ENCODE results near the gene CADPS2. TPM values are rescaled to one million over a fixed set of nuclear protein-coding genes. Genes with fewer than 3 reads are reported as not detected.

CADPS2 gene
- total RNA-seq, 2 experiments from 2014 or later: not detected

- POLR2A ChIA-PET: no interaction called here
- Mint-ChIP-seq H3K4me3 (no peak overlapping the region), H3K27ac (no peak overlapping the region), H3K9me3 (no peaks in the 10 kb centered on the region), H3K27me3 (no peaks in the 10 kb centered on the region), H3K36me3 (no peaks in the 10 kb centered on the region), H3K4me1 (no peaks in the 10 kb centered on the region)
- DNase-seq: no peak
- ATAC-seq (ENCODE audit: low read depth): no peak
Measured at GRCh38 chr7:122517576-122517975, 368.7 kb downstream of the CADPS2 start.

GRCh38 chr7:122515404-122515803 is 370.9 kb downstream of the CADPS2 start:
- Mint-ChIP-seq H3K4me1 (no peaks in the 10 kb centered on the region), H3K36me3 (no peaks in the 10 kb centered on the region), H3K4me3 (no peak overlapping the region), H3K27ac (no peak overlapping the region), H3K9me3 (no peaks in the 10 kb centered on the region), H3K27me3 (no peaks in the 10 kb centered on the region)
- no peak for DNase-seq
- no peak for ATAC-seq (ENCODE audit: low read depth)
- POLR2A ChIA-PET: no interaction called here

DNA sequence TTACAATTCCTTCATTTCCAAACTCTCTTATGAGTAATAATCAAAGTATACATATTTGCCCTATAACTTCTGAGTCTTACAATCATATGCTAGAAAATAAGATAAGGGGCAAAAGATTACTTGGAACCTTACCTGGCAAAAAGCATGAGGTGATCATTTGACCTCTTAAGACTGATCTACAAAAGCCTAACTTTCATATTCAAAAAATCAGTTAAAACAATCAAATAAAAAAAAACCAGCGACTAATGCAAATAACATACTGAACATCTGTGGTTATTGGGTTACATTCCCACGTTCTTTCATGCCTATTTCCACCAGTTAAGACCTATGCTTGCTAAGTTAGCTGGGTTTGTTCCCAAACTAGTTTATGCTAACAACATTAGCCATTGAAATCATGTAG is 375.0 kb downstream of the CADPS2 start:
- Mint-ChIP-seq H3K4me3 (no peak overlapping the region), H3K9me3 (no peaks in the 10 kb centered on the region), H3K36me3 (no peaks in the 10 kb centered on the region), H3K27ac (no peak overlapping the region), H3K27me3 (no peaks in the 10 kb centered on the region), H3K4me1 (no peaks in the 10 kb centered on the region)
- DNase-seq: no peak
- POLR2A ChIA-PET: no interaction called here
- no peak for ATAC-seq (ENCODE audit: low read depth)

DNA sequence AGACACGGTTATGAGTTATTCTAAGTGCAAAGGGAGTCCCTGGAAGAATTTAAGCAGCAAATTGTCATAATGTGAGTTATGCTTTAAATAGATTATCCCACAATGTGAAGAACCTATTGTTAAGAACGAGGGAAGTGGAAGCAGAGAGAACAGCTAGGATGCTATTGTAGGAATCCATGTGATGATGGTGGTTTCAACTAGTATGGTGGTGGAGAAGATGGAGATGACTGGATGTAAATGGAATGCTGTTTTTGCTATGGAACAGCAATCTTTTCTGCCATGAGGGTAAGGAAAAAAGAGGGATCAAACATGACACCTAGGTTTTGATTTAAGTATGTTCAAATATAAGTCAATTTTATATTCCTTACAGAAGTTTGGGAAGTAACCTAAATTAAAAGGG is 378.7 kb downstream of the CADPS2 start:
- Mint-ChIP-seq H3K27me3 (no peaks in the 10 kb centered on the region), H3K4me1 (no peaks in the 10 kb centered on the region), H3K9me3 (no peaks in the 10 kb centered on the region), H3K36me3 (no peaks in the 10 kb centered on the region), H3K4me3 (no peak overlapping the region), H3K27ac (no peak overlapping the region)
- ATAC-seq (ENCODE audit: low read depth) (no peak), DNase-seq (no peak)
- POLR2A ChIA-PET: no interaction called here

DNA sequence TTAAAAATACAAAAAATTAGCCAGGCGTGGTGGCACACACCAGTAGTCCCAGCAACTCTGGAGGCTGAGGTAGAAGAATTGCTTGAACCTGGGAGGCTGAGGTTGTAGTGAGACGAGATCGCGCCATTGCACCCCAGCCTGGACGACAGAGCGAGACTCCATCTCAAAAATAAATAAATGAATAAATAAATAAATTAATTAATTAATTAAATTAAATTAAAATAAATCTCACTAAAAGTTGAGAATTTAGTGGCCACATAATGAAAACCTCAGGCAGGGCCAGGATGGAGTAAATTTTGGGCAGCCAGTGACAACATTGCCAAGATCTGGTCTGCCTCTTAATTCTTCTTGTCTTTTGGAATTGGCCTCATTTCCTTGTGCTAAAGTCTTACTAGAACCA is 394.3 kb downstream of the CADPS2 start:
- no peaks in the 10 kb centered on the region for H3K9me3 Mint-ChIP-seq
- no peaks in the 10 kb centered on the region for H3K27me3 Mint-ChIP-seq
- H3K36me3 Mint-ChIP-seq: no peaks in the 10 kb centered on the region
- DNase-seq (no peak), ATAC-seq (ENCODE audit: low read depth) (no peak)
- H3K4me3 Mint-ChIP-seq: no peak overlapping the region
- POLR2A ChIA-PET: no interaction called here
- no peak overlapping the region for H3K27ac Mint-ChIP-seq
- H3K4me1 Mint-ChIP-seq: no peaks in the 10 kb centered on the region

DNA sequence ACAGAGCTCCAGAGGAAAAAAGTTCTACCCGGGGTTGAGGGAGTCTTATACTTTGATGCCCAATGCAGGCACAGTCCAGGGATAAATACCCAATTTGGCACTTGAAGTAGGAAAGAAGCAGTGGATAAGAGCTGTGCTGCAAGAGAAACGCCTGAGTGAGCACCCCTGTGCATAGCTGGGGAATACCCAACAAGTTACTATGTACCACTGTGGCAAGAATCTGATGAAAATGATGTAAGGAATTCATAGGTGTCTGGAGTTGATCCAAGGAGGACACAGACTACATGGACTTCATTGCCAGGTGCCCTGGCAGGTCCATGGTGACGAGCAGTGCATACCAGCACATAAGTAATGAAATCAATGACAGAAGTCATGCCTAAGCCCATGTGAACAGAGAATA is 398.0 kb downstream of the CADPS2 start:
- Mint-ChIP-seq H3K27me3 (no peaks in the 10 kb centered on the region), H3K27ac (no peak overlapping the region), H3K36me3 (no peaks in the 10 kb centered on the region), H3K9me3 (peaks cover 2% of the 10 kb centered on the region), H3K4me1 (no peaks in the 10 kb centered on the region), H3K4me3 (no peak overlapping the region)
- DNase-seq: no peak
- POLR2A ChIA-PET: no interaction called here
- no peak for ATAC-seq (ENCODE audit: low read depth)

GRCh38 chr7:122487131-122487530 is 399.1 kb downstream of the CADPS2 start:
- H3K27me3 Mint-ChIP-seq: no peaks in the 10 kb centered on the region
- H3K4me3 Mint-ChIP-seq: no peak overlapping the region
- no peaks in the 10 kb centered on the region for H3K4me1 Mint-ChIP-seq
- no peaks in the 10 kb centered on the region for H3K36me3 Mint-ChIP-seq
- no peak for DNase-seq
- ATAC-seq (ENCODE audit: low read depth): no peak
- H3K9me3 Mint-ChIP-seq: peaks cover 2% of the 10 kb centered on the region
- POLR2A ChIA-PET: no interaction called here
- H3K27ac Mint-ChIP-seq: no peak overlapping the region

GRCh38 chr7:122485856-122486255 is 400.4 kb downstream of the CADPS2 start:
- POLR2A ChIA-PET: no interaction called here
- no peaks in the 10 kb centered on the region for H3K4me1 Mint-ChIP-seq
- DNase-seq: no peak

GRCh38 chr7:122482212-122482611 is 404.0 kb downstream of the CADPS2 start:
- DNase-seq (no peak), ATAC-seq (ENCODE audit: low read depth) (no peak)
- Mint-ChIP-seq H3K36me3 (no peaks in the 10 kb centered on the region), H3K4me1 (no peaks in the 10 kb centered on the region), H3K27me3 (no peaks in the 10 kb centered on the region), H3K9me3 (peaks cover 3% of the 10 kb centered on the region), H3K27ac (no peak overlapping the region), H3K4me3 (no peak overlapping the region)
- POLR2A ChIA-PET: no interaction called here

More at GRCh38 chr7:122485856-122486255, 400.4 kb downstream of the CADPS2 start:
- Mint-ChIP-seq H3K9me3 (peaks cover 2% of the 10 kb centered on the region), H3K27ac (no peak overlapping the region), H3K27me3 (no peaks in the 10 kb centered on the region), H3K4me3 (no peak overlapping the region), H3K36me3 (no peaks in the 10 kb centered on the region)
- no peak for ATAC-seq (ENCODE audit: low read depth)

GRCh38 chr7:122470859-122471258 is 415.4 kb downstream of the CADPS2 start:
- no peak overlapping the region for H3K27ac Mint-ChIP-seq
- H3K9me3 Mint-ChIP-seq: no peaks in the 10 kb centered on the region
- no peak overlapping the region for H3K4me3 Mint-ChIP-seq
- H3K36me3 Mint-ChIP-seq: no peaks in the 10 kb centered on the region
- POLR2A ChIA-PET: no interaction called here
- DNase-seq (no peak), ATAC-seq (ENCODE audit: low read depth) (no peak)
- no peaks in the 10 kb centered on the region for H3K27me3 Mint-ChIP-seq
- H3K4me1 Mint-ChIP-seq: no peaks in the 10 kb centered on the region

DNA sequence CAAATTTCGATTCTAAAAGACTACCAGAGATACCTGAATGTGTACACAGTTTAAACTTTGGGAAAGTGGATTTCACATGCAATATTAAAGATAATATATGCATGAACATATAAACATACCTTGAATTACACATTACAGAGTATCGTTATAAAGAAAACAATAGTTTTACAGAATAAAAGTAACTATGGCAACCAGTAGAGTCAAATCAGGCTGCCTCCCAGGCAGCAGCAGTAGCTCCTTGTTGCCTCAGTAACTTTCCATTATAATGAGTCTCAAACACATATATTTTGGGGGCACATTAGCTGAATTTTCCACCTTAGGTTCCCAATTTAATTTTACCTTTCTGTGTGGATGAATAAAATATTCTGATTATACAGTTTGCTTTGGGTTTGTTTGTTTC is 417.3 kb downstream of the CADPS2 start:
- Mint-ChIP-seq H3K9me3 (no peaks in the 10 kb centered on the region), H3K27ac (no peak overlapping the region), H3K27me3 (no peaks in the 10 kb centered on the region), H3K36me3 (no peaks in the 10 kb centered on the region), H3K4me1 (no peaks in the 10 kb centered on the region), H3K4me3 (no peak overlapping the region)
- DNase-seq: no peak
- ATAC-seq (ENCODE audit: low read depth): no peak
- POLR2A ChIA-PET: no interaction called here

DNA sequence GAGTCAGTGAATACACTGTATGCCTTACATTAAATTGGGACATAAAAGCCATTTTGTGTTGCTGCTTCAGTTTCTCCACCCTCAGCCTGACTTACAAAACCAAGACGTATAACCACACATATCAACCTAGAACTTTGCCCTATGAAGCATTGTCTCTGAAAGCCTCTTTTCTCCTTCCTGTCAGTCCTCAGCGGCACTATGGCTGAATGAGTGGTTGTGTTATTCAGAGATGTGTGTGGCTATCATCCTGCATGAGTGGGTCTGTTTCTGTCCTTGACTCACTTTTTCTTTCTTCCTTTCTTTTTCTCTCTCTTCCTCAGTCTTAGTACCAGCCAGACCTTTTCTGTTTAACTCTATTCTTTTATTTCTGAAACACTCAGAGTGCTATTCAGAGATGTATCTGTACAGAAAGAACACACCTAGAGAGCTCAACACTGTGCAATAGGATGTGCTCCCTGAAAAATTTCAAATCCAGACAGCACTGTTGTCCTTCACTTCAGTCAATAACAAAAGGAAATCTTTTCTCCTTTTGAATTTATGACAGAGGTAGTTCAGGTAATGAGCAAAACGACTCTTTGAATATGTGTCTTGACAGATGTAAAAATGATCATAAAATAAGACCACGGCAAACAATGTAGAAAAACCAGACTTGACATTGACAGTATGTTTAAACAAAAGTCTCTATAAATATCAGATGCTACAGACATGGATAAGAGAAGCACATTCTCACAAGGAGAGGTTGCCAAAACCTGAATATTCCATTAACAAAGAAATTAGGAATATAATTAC is 418.4 kb downstream of the CADPS2 start:
- H3K27ac Mint-ChIP-seq: no peak overlapping the region
- H3K27me3 Mint-ChIP-seq: no peaks in the 10 kb centered on the region
- no peaks in the 10 kb centered on the region for H3K4me1 Mint-ChIP-seq
- no peak overlapping the region for H3K4me3 Mint-ChIP-seq
- ATAC-seq (ENCODE audit: low read depth): no peak
- no peaks in the 10 kb centered on the region for H3K36me3 Mint-ChIP-seq
- DNase-seq: no peak
- POLR2A ChIA-PET: no interaction called here
- H3K9me3 Mint-ChIP-seq: no peaks in the 10 kb centered on the region

- no peak for DNase-seq
- Mint-ChIP-seq H3K27me3 (no peaks in the 10 kb centered on the region), H3K36me3 (no peaks in the 10 kb centered on the region), H3K27ac (no peak overlapping the region), H3K4me1 (no peaks in the 10 kb centered on the region), H3K9me3 (no peaks in the 10 kb centered on the region), H3K4me3 (no peak overlapping the region)
- POLR2A ChIA-PET: no interaction called here
- no peak for ATAC-seq (ENCODE audit: low read depth)
Measured at GRCh38 chr7:122465296-122465695, 421.0 kb downstream of the CADPS2 start.

GRCh38 chr7:122463631-122464030 is 422.6 kb downstream of the CADPS2 start:
- Mint-ChIP-seq H3K27me3 (no peaks in the 10 kb centered on the region), H3K27ac (no peak overlapping the region), H3K36me3 (no peaks in the 10 kb centered on the region), H3K4me1 (no peaks in the 10 kb centered on the region), H3K4me3 (no peak overlapping the region), H3K9me3 (no peaks in the 10 kb centered on the region)
- ATAC-seq (ENCODE audit: low read depth) (no peak), DNase-seq (no peak)
- POLR2A ChIA-PET: no interaction called here

DNA sequence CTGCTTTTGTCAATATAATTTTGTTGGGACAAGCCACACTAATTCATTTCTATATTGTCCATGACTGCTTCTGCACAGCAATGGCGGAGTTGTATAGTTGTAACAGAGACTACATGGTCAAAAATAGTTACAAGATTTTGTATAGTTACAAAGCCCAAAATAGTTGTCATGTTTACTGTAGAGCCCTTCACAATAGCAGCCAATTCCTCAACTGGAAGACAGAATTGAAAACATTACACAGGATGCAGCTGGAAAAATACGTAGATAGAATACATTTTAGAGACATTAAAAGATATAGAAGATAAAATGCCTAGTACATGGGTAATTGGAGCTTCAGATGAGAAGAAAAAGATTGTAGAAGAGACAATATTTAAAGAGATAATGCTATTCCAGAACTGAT is 425.3 kb downstream of the CADPS2 start:
- no peaks in the 10 kb centered on the region for H3K9me3 Mint-ChIP-seq
- no peak overlapping the region for H3K4me3 Mint-ChIP-seq
- ATAC-seq (ENCODE audit: low read depth): no peak
- no peaks in the 10 kb centered on the region for H3K27me3 Mint-ChIP-seq
- H3K4me1 Mint-ChIP-seq: no peaks in the 10 kb centered on the region
- POLR2A ChIA-PET: no interaction called here
- H3K27ac Mint-ChIP-seq: no peak overlapping the region
- no peak for DNase-seq
- no peaks in the 10 kb centered on the region for H3K36me3 Mint-ChIP-seq
